NCI-H446 (cell line): Measurements from ENCODE around the gene BMF.
"Not testable (repeated sequence)": the region's sequence is repeated elsewhere in the genome, so short reads cannot be mapped to it uniquely, and the experiment has no call there.

Experiments used
- DNase-seq, 2 experiments: peaks; one replicate each; lab custom pipeline; 2025; lab: John Stamatoyannopoulos, UW

The BMF gene

GRCh38 chr15:40087991-40088928, 20.4 kb downstream of the BMF start:
- no peak for DNase-seq

GRCh38 chr15:40087068-40087810, 21.4 kb downstream of the BMF start:
- peak; percentile 29 to 66 for DNase-seq

- DNase-seq = no peak
Measured at GRCh38 chr15:40085266-40085665, 23.4 kb downstream of the BMF start.

- no peak for DNase-seq
Measured at GRCh38 chr15:40084650-40085049, 24.0 kb downstream of the BMF start.

- no peak for DNase-seq
Measured at GRCh38 chr15:40082195-40082883, 26.3 kb downstream of the BMF start.

GRCh38 chr15:40081691-40082194, 26.9 kb downstream of the BMF start:
- peak in 1 of 2 experiments; percentile 17 for DNase-seq

GRCh38 chr15:40080847-40081246, 27.8 kb downstream of the BMF start:
- no peak for DNase-seq

GRCh38 chr15:40080104-40080503, 28.6 kb downstream of the BMF start:
- no peak for DNase-seq

- no peak for DNase-seq
Measured at GRCh38 chr15:40079456-40079855, 29.2 kb downstream of the BMF start.

- no peak for DNase-seq
Measured at GRCh38 chr15:40075298-40076044, 33.2 kb downstream of the BMF start.

GRCh38 chr15:40074656-40075055, 34.0 kb downstream of the BMF start:
- not testable (repeated sequence) for DNase-seq

- not testable (repeated sequence) for DNase-seq
Measured at GRCh38 chr15:40073716-40074490, 34.8 kb downstream of the BMF start.

- no peak for DNase-seq
Measured at GRCh38 chr15:40072216-40072990, 36.3 kb downstream of the BMF start.

- DNase-seq = no peak
Measured at GRCh38 chr15:40070608-40071218, 38.0 kb downstream of the BMF start.

GRCh38 chr15:40070166-40070557, 38.5 kb downstream of the BMF start:
- DNase-seq = no peak

- DNase-seq = peak; percentile 94 to 98
Measured at GRCh38 chr15:40069178-40070165, 39.2 kb downstream of the BMF start.

- DNase-seq = no peak
Measured at GRCh38 chr15:40067921-40068624, 40.6 kb downstream of the BMF start.

- no peak for DNase-seq
Measured at GRCh38 chr15:40066589-40066988, 42.1 kb downstream of the BMF start.
